Activated CD4-positive, alpha-beta T cell treated with anti-CD3 and anti-CD28 coated beads, Interleukin-2, amount 10 ng/mL, durations not matched to agents 7 days and 5 days (primary cell): ENCODE measurements around the gene STOX2. TPM values are rescaled to one million over a fixed set of nuclear protein-coding genes. Genes with fewer than 3 reads are reported as not detected.

ENCODE experiments used
- CTCF ChIA-PET: fragments of 350-600 bp; sonication (Branson Sonifier 250); formaldehyde crosslinking; loops from one replicate; lab custom pipeline; 2021; ENCODE audit warnings: antibody characterized with exemption; lab: Charles Lee
- POLR2A ChIA-PET: fragments of 350-600 bp; sonication (Branson Sonifier 250); formaldehyde crosslinking; loops from one replicate; lab custom pipeline; 2021; ENCODE audit warnings: antibody characterized with exemption; lab: Charles Lee
- DNase-seq: peaks from one replicate; pipeline ENCODE4 v3.0.0-alpha.2; 2020
- H3K27ac Mint-ChIP-seq: one replicate; pipeline ENCODE4 v1.8.0; 2021; ENCODE audit warnings: mild to moderate bottlenecking, moderate library complexity, mixed read lengths
- H3K27me3 Mint-ChIP-seq: one replicate; pipeline ENCODE4 v1.8.0; 2021; ENCODE audit warnings: mixed read lengths
- H3K36me3 Mint-ChIP-seq: one replicate; pipeline ENCODE4 v1.8.0; 2021; ENCODE audit warnings: low read depth, mixed read lengths
- H3K4me1 Mint-ChIP-seq: one replicate; pipeline ENCODE4 v1.8.0; 2021; ENCODE audit warnings: mixed read lengths
- H3K4me3 Mint-ChIP-seq: one replicate; pipeline ENCODE4 v1.8.0; 2021; ENCODE audit warnings: mild to moderate bottlenecking, moderate library complexity, mixed read lengths
- H3K9me3 Mint-ChIP-seq: one replicate; pipeline ENCODE4 v1.8.0; 2021; ENCODE audit warnings: mixed read lengths
- total RNA-seq, 2 experiments: library from RNA; stranded (reverse); gene quantifications; one replicate each; pipeline ENCODE4 v1.2.3, GENCODE V29; 2021

STOX2 gene
- total RNA-seq, 2 experiments from 2014 or later = not detected

DNA sequence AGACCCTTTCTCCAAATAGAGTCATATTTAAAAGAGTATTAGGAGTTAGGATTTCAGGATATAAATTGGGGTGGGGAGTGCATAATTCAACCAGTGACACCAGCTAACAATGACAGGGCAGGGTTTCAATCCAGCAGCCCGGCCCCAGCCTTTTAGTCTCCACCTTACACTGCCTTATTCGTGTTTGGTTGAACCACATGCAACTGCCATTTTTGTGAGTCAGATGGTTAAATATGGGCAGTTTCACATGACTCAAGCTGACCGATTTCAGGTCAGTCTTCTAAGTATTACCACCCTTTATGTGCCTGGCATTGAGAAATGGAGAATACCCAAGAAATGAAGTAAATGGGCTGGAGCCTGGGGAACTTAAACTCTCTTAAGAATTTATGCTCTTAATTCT, 102.8 kb downstream of the STOX2 start:
- peaks cover 2% of the 10 kb centered on the region for H3K4me1 Mint-ChIP-seq
- no peaks in the 10 kb centered on the region for H3K9me3 Mint-ChIP-seq
- no peaks in the 10 kb centered on the region for H3K27me3 Mint-ChIP-seq
- no peak for DNase-seq
- H3K27ac Mint-ChIP-seq = no peak overlapping the region
- ChIA-PET POLR2A (no interaction called here), CTCF (no interaction called here)
- no peak overlapping the region for H3K4me3 Mint-ChIP-seq
- no peaks in the 10 kb centered on the region for H3K36me3 Mint-ChIP-seq

- H3K4me3 Mint-ChIP-seq = no peak overlapping the region
- no peaks in the 10 kb centered on the region for H3K36me3 Mint-ChIP-seq
- no peaks in the 10 kb centered on the region for H3K9me3 Mint-ChIP-seq
- peaks cover 5% of the 10 kb centered on the region for H3K4me1 Mint-ChIP-seq
- no peak for DNase-seq
- CTCF ChIA-PET = no interaction called here
- POLR2A ChIA-PET = no interaction called here
- H3K27ac Mint-ChIP-seq = no peak overlapping the region
- H3K27me3 Mint-ChIP-seq = no peaks in the 10 kb centered on the region
Measured at GRCh38 chr4:184010696-184011095, 105.6 kb downstream of the STOX2 start.

GRCh38 chr4:184011826-184012380, 106.8 kb downstream of the STOX2 start:
- ChIA-PET POLR2A (no interaction called here), CTCF (no interaction called here)
- Mint-ChIP-seq H3K36me3 (no peaks in the 10 kb centered on the region), H3K9me3 (no peaks in the 10 kb centered on the region), H3K27ac (no peak overlapping the region), H3K4me3 (no peak overlapping the region), H3K27me3 (no peaks in the 10 kb centered on the region), H3K4me1 (peaks cover 5% of the 10 kb centered on the region)
- DNase-seq = no peak

GRCh38 chr4:184012937-184013336, 107.8 kb downstream of the STOX2 start:
- no peaks in the 10 kb centered on the region for H3K27me3 Mint-ChIP-seq

DNA sequence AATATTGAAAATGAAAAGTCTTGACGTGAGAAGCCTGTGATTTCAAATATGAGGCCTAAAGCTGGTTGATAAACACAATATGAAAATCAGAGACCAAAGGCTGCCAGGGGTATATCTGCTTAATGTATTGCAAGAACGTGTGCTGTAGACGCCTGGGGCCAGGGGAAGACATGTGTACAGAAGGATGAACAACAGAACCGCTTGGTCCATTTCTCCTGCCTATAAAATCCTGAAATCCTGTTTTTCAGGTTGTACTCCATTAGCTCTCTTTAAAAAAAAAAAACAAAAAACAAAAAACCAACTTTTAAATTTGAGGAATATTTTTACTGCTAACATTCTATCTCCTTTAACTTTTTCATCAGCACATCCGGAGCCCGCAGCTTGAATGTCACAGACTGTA, 109.2 kb downstream of the STOX2 start:
- ChIA-PET CTCF (interaction anchor here (0.8 kb wide), 1 partner anchor 11 kb away, joined by 3 read pairs; no protein-coding TSS in a partner anchor), POLR2A (no interaction called here)
- Mint-ChIP-seq H3K4me3 (no peak overlapping the region), H3K27ac (no peak overlapping the region), H3K27me3 (no peaks in the 10 kb centered on the region), H3K9me3 (no peaks in the 10 kb centered on the region), H3K4me1 (peaks cover 5% of the 10 kb centered on the region), H3K36me3 (no peaks in the 10 kb centered on the region)
- no peak for DNase-seq

More at GRCh38 chr4:184012937-184013336, 107.8 kb downstream of the STOX2 start:
- Mint-ChIP-seq H3K27ac (no peak overlapping the region), H3K36me3 (no peaks in the 10 kb centered on the region), H3K9me3 (no peaks in the 10 kb centered on the region), H3K4me3 (no peak overlapping the region), H3K4me1 (peaks cover 5% of the 10 kb centered on the region)
- DNase-seq = no peak
- ChIA-PET CTCF (no interaction called here), POLR2A (no interaction called here)

DNA sequence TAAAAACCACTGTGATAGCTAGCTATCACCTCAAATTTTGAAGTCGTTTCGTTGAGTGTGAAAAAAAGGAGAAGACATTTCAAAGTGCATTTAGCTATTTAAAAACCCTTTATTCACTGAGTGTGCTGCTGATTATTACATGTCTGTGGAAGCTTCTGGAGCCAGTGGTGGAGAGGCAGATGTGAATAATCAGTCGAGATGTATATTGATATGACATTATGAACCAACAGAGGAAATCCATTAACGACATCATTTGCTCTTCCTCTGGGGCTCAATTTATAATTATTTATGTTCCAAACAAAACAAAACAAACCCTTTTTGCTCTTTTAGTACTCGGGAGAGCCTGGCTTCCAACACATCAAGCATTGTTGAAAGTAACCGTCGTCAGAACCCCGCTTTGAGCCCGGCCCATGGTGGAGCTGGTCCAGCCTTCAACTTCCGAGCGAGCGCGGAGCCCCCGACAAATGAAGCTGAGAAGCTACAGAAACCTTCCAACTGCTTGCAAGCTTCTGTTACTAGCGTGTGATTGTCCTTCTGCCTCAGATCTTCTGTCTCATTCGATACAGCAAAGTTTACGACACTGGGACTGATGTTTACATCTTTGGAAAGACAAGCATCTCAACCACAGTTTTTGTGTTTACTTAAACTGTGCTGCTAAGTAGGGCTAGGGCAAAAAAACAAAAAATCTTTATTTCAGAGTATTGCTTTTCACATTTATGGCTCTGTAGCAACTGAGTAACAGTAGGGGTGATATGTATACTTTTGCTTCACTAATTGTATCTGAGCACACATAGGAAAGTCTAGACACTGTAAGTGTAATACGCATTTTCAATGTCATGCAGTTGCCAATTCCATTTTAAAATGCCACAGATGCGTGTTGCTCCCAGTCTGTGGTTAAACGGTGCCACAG, 111.9 kb downstream of the STOX2 start:
- no peaks in the 10 kb centered on the region for H3K9me3 Mint-ChIP-seq
- ChIA-PET POLR2A (interaction anchor here (0.9 kb wide), 1 partner anchor 11 kb away, joined by 3 read pairs; no protein-coding TSS in a partner anchor), CTCF (interaction anchor here (0.6 kb wide), 1 partner anchor 67 kb away, joined by 4 read pairs; no protein-coding TSS in a partner anchor)
- DNase-seq = no peak
- no peak overlapping the region for H3K27ac Mint-ChIP-seq
- H3K4me3 Mint-ChIP-seq = no peak overlapping the region
- no peaks in the 10 kb centered on the region for H3K36me3 Mint-ChIP-seq
- H3K27me3 Mint-ChIP-seq = peaks cover 5% of the 10 kb centered on the region
- peaks cover 6% of the 10 kb centered on the region for H3K4me1 Mint-ChIP-seq

- H3K27me3 Mint-ChIP-seq = peaks cover 11% of the 10 kb centered on the region
- H3K36me3 Mint-ChIP-seq = no peaks in the 10 kb centered on the region
- no peak overlapping the region for H3K27ac Mint-ChIP-seq
- H3K4me3 Mint-ChIP-seq = no peak overlapping the region
- no peaks in the 10 kb centered on the region for H3K9me3 Mint-ChIP-seq
- ChIA-PET CTCF (no interaction called here), POLR2A (interaction anchor here (0.5 kb wide), 1 partner anchor 1419 kb away, joined by 3 read pairs; no protein-coding TSS in a partner anchor)
- no peak for DNase-seq
- H3K4me1 Mint-ChIP-seq = peaks cover 1% of the 10 kb centered on the region
Measured at GRCh38 chr4:184019076-184019475, 114.0 kb downstream of the STOX2 start.

DNA sequence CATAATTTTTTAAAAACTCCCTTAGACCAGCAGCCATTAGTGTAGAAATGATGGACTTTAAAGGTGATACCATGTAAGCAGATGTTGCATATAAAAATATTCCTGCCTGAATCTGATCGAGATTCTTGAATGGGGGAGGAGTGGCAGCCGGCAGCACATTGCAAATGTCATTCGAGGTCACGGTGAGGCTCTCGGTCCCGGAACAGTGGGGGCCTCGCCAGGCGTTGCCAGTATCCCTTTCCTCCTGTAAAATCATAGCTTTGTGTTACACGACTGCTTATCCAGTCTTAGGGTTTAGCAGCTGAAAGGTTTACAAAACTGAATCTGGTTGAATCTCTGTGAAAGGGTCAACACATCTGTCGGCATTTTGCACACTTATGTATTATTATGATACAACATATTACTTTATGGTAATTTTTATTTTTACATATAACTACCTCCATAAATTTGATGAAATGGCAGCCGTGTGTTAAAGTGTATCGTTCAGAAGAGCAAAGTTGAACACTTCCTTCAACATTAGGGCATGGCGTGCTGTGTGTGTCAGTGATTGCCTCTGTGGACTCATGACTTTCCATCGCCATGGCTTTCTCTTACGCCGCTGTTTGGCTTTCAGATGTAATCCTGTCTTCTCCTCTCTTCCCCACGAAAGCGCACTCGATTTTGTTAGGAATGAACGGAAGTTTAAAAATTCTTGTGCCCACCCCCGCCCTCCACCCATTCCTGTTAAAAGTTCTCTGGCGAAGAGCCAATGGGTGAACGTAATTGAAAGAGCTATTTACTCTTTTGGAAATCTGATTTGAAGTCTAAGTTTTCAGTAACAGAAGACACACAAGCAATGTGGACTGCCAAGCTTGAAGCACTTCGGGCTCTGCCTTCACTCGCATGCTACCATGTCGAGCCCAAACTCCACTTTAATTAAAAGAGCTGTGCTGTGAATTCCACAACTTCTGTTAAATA, 114.8 kb downstream of the STOX2 start:
- ChIA-PET CTCF (no interaction called here), POLR2A (interaction anchor here (0.5 kb wide), 1 partner anchor 1418 kb away, joined by 3 read pairs; no protein-coding TSS in a partner anchor)
- Mint-ChIP-seq H3K9me3 (no peaks in the 10 kb centered on the region), H3K27me3 (peaks cover 11% of the 10 kb centered on the region), H3K4me1 (peaks cover 1% of the 10 kb centered on the region), H3K36me3 (no peaks in the 10 kb centered on the region), H3K4me3 (no peak overlapping the region), H3K27ac (no peak overlapping the region)
- no peak for DNase-seq

DNA sequence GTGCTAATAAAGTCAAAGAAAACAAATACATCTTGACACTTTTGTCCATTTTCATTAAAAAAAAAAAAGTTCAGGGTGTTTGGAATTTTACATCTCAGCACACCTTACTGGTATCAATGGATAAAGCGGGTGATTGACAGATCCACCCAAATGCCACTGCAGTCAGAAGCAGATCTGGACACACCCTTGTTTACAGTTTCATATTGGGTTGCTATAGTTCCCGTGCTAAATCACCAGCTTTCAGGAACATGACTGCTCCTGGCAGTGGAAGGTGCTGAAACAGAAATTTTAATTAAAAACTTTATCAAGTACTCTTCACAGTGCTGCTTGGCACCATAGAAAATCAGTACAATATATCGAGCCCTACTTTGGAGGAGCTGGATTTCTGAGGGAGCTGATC, 116.3 kb downstream of the STOX2 start:
- DNase-seq = no peak
- H3K4me1 Mint-ChIP-seq = peaks cover 1% of the 10 kb centered on the region
- H3K27ac Mint-ChIP-seq = no peak overlapping the region
- H3K9me3 Mint-ChIP-seq = no peaks in the 10 kb centered on the region
- CTCF ChIA-PET = no interaction called here
- H3K36me3 Mint-ChIP-seq = no peaks in the 10 kb centered on the region
- no peak overlapping the region for H3K4me3 Mint-ChIP-seq
- POLR2A ChIA-PET = no interaction called here
- H3K27me3 Mint-ChIP-seq = peaks cover 13% of the 10 kb centered on the region

- Mint-ChIP-seq H3K4me1 (peaks cover 8% of the 10 kb centered on the region), H3K4me3 (no peak overlapping the region), H3K36me3 (no peaks in the 10 kb centered on the region), H3K27ac (no peak overlapping the region), H3K27me3 (peaks cover 18% of the 10 kb centered on the region), H3K9me3 (no peaks in the 10 kb centered on the region)
- ChIA-PET CTCF (no interaction called here), POLR2A (no interaction called here)
- DNase-seq = no peak
Measured at GRCh38 chr4:184022679-184023383, 117.7 kb downstream of the STOX2 start.

DNA sequence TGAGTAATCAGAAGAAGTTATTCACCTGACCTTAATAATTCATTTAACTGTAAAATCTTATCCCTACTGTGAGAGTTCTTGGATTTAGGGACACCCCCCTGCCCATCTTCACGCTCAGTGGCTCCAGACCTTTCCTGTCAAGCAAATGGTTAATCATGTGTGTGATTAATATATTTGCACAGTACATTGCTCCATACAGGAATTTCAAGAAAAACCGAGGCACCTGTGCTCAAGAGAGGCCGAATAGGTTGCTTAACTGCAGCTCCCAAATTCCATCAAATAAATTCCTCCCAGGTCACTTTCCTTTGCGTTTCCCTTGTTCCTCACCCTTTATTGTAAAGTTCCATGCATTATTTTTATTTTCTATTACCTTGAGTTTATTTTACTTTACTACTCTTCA, 119.5 kb downstream of the STOX2 start:
- no peak for DNase-seq
- Mint-ChIP-seq H3K9me3 (no peaks in the 10 kb centered on the region), H3K4me3 (no peak overlapping the region), H3K36me3 (no peaks in the 10 kb centered on the region), H3K4me1 (peaks cover 24% of the 10 kb centered on the region), H3K27ac (no peak overlapping the region), H3K27me3 (peaks cover 22% of the 10 kb centered on the region)
- ChIA-PET POLR2A (no interaction called here), CTCF (no interaction called here)
